Measurements from ENCODE around the gene LTB. TPM values are rescaled to one million over a fixed set of nuclear protein-coding genes. Genes with fewer than 3 reads are reported as not detected.

LTB gene
- total and polyA plus RNA-seq, 2 of the 4 experiments (the other 2 are of a cell fraction): not detected

GRCh38 chr6:31546339-31546957 is 35.8 kb downstream of the LTB start, which contains the start of gene ATP6V1G2 (continued):
- peak; percentile 16; the same call in 1 of the 2 replicates for TF ChIP-seq MAZ (IDR thresholded peaks at IDR 0.05; ENCODE audit: borderline replicate concordance, low read depth, low read length)

GRCh38 chr6:31545291-31545690 is 36.9 kb downstream of the LTB start:
- no peak overlapping the region for H2AK5ac ChIP-seq (ENCODE audit: low read depth, low read length)
- no peak overlapping the region for H3K4me2 ChIP-seq (ENCODE audit: low read depth, low read length)
- no peak overlapping the region for H2AFZ ChIP-seq (replicated peaks; ENCODE audit: low read length, poor library complexity)
- BruUV-seq (replicated peaks): no TSS peak
- CTCF ChIA-PET: no interaction called here
- H2BK5ac ChIP-seq (ENCODE audit: low read depth, low read length, poor library complexity, severe bottlenecking): no peak overlapping the region
- peaks cover 3% of the 10 kb centered on the region for H3K36me3 ChIP-seq (ENCODE audit: control insufficient read depth, insufficient read depth, low read length)
- 50% methylated on average over 1 of the region's 7 CpGs; no CpG with 5 or more reads in 1 of the 2 experiments for WGBS, 2 experiments (ENCODE audit: extremely low coverage in 2 of 2, insufficient read length in 1 of 2)
- H4K91ac ChIP-seq (ENCODE audit: insufficient read depth, low read depth, low read length): no peak overlapping the region
- no peak overlapping the region for H2BK15ac ChIP-seq (ENCODE audit: low read depth, low read length)
- dilution Hi-C loops (cut with HindIII; ENCODE audit: low sequenced_read_pairs, unreplicated experiment) (no loop called here), intact Hi-C loops (cut with micrococcal nuclease) (loop anchor here (5.0 kb wide), 3 partner anchors 37 to 407 kb away; partner anchors contain the start of genes HSPA1B and LTB), in situ Hi-C loops (cut with MboI; ENCODE audit: low sequenced_read_pairs) (loop anchor here (5.0 to 10.0 kb wide), 2 partner anchors 52 to 290 kb away; no protein-coding TSS in a partner anchor)
- no peak overlapping the region for H3K23ac ChIP-seq (ENCODE audit: low read depth, low read length)
- no peak overlapping the region for H3K4ac ChIP-seq (ENCODE audit: low read depth, low read length)
- H2BK120ac ChIP-seq (ENCODE audit: low read depth, low read length): no peak overlapping the region
- POLR2A ChIA-PET (ENCODE audit: unreplicated experiment): interaction anchor here (0.6 kb wide), 1 partner anchor 51 kb away, joined by 3 read pairs; no protein-coding TSS in a partner anchor
- no peak overlapping the region for H4K5ac ChIP-seq (ENCODE audit: low read depth, low read length)
- no peak overlapping the region for H3K56ac ChIP-seq (ENCODE audit: extremely low read depth, insufficient read depth, low read length)
- peaks cover 7% of the 10 kb centered on the region for H3K4me1 ChIP-seq (ENCODE audit: control insufficient read depth, insufficient read depth, low read length)
- H3K18ac ChIP-seq (ENCODE audit: low read depth, low read length): no peak overlapping the region
- no peak overlapping the region for H3K27ac ChIP-seq (ENCODE audit: insufficient read depth, low read length)
- no peaks in the 10 kb centered on the region for H3K27me3 ChIP-seq (ENCODE audit: control insufficient read depth, insufficient read depth, low read length)
- H3K79me1 ChIP-seq (ENCODE audit: low read depth in 1 of 2, low read length in 2 of 2): peaks cover 8 to 46% of the 10 kb centered on the region in 2 experiments; a peak in 3 of 4 replicates
- H3K9me1 ChIP-seq (ENCODE audit: insufficient read depth, low read length): peaks cover 6% of the 10 kb centered on the region
- peaks cover 15% of the 10 kb centered on the region for H4K20me1 ChIP-seq (ENCODE audit: insufficient read depth, low read length)
- H3K9ac ChIP-seq (ENCODE audit: low read depth, low read length): no peak overlapping the region
- DNase-seq (no peak), ATAC-seq (ENCODE audit: low read depth) (no peak)
- no peak overlapping the region for H3K14ac ChIP-seq (replicated peaks; ENCODE audit: low read depth, low read length)
- no peak overlapping the region for H4K8ac ChIP-seq (ENCODE audit: low read depth in 2 of 2, low read length in 2 of 2)
- H3K9me3 ChIP-seq (ENCODE audit: control insufficient read depth, insufficient read depth, low read length): no peaks in the 10 kb centered on the region
- H2BK20ac ChIP-seq (ENCODE audit: low read depth, low read length): no peak overlapping the region
- no peak overlapping the region for H2AK9ac ChIP-seq (replicated peaks; ENCODE audit: low read depth, low read length, poor library complexity)
- no peak overlapping the region for H3K4me3 ChIP-seq (ENCODE audit: insufficient read depth, low read depth, low read length)
- TF ChIP-seq RFX5 (IDR thresholded peaks at IDR 0.05; ENCODE audit: low read depth, low read length) (no peak), BHLHE40 (IDR thresholded peaks at IDR 0.05; ENCODE audit: low read depth, low read length) (no peak), RAD21 (IDR thresholded peaks at IDR 0.05; ENCODE audit: low read length) (no peak), RCOR1 (IDR thresholded peaks at IDR 0.05; ENCODE audit: insufficient replicate concordance, low read length) (no peak), MAZ (IDR thresholded peaks at IDR 0.05; ENCODE audit: borderline replicate concordance, low read depth, low read length) (no peak), CEBPB (IDR thresholded peaks at IDR 0.05; ENCODE audit: low read depth, low read length) (no peak), FOS (IDR thresholded peaks at IDR 0.05; ENCODE audit: low read depth, low read length) (no peak), SMC3 (IDR thresholded peaks at IDR 0.05; ENCODE audit: low read depth, low read length) (no peak), NFE2L2 (IDR thresholded peaks at IDR 0.05; ENCODE audit: low read depth, low read length) (no peak), MXI1 (IDR thresholded peaks at IDR 0.05; ENCODE audit: borderline replicate concordance, low read depth, low read length) (no peak)
- TF ChIP-seq, protein P1, sequence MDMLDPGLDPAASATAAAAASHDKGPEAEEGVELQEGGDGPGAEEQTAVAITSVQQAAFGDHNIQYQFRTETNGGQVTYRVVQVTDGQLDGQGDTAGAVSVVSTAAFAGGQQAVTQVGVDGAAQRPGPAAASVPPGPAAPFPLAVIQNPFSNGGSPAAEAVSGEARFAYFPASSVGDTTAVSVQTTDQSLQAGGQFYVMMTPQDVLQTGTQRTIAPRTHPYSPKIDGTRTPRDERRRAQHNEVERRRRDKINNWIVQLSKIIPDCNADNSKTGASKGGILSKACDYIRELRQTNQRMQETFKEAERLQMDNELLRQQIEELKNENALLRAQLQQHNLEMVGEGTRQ (IDR thresholded peaks at IDR 0.05; ENCODE audit: low read depth, low read length): no peak
- TF ChIP-seq, protein P2, sequence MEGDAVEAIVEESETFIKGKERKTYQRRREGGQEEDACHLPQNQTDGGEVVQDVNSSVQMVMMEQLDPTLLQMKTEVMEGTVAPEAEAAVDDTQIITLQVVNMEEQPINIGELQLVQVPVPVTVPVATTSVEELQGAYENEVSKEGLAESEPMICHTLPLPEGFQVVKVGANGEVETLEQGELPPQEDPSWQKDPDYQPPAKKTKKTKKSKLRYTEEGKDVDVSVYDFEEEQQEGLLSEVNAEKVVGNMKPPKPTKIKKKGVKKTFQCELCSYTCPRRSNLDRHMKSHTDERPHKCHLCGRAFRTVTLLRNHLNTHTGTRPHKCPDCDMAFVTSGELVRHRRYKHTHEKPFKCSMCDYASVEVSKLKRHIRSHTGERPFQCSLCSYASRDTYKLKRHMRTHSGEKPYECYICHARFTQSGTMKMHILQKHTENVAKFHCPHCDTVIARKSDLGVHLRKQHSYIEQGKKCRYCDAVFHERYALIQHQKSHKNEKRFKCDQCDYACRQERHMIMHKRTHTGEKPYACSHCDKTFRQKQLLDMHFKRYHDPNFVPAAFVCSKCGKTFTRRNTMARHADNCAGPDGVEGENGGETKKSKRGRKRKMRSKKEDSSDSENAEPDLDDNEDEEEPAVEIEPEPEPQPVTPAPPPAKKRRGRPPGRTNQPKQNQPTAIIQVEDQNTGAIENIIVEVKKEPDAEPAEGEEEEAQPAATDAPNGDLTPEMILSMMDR (conservative IDR thresholded peaks at IDR 0.05; ENCODE audit: low read depth, low read length): no peak
